SK-N-SH (cell line): Measurements from ENCODE around the gene SFRP2.

ENCODE experiments used
- CHD2 ChIP-seq: fragments of 150-350 bp; IDR thresholded peaks from 2 replicates; pipeline ENCODE4 v1.6.1; 2018; ENCODE audit warnings: low read length; ENCODE audit not compliant: partially characterized antibody
- CTCF ChIP-seq: fragments of 200-600 bp; sonication (generic); IDR thresholded peaks from 2 replicates; pipeline ENCODE4 v1.6.1; 2017; ENCODE audit warnings: antibody characterized with exemption, mild to moderate bottlenecking, moderate library complexity
- ELF1 ChIP-seq: IDR thresholded peaks from 2 replicates; pipeline ENCODE4 v1.4.0; 2012
- GATA2 ChIP-seq: sonication (generic); formaldehyde crosslinking; IDR thresholded peaks from 2 replicates; pipeline ENCODE4 v1.5.0; 2020; ENCODE audit warnings: mild to moderate bottlenecking, missing genetic modification reagents
- NFIC ChIP-seq: IDR thresholded peaks from 2 replicates; pipeline ENCODE4 v1.4.0; 2012; ENCODE audit warnings: borderline replicate concordance
- RAD21 ChIP-seq: IDR thresholded peaks from 2 replicates; pipeline ENCODE4 v1.6.1; 2012; ENCODE audit warnings: mild to moderate bottlenecking, low read length
- RCOR1 ChIP-seq: fragments of 150-350 bp; IDR thresholded peaks from 2 replicates; pipeline ENCODE4 v1.6.1; 2017; ENCODE audit warnings: antibody characterized with exemption, low read length
- SIN3A ChIP-seq: IDR thresholded peaks from 2 replicates; pipeline ENCODE4 v1.6.1; 2012; ENCODE audit warnings: low read depth, mild to moderate bottlenecking, low read length, moderate library complexity, borderline replicate concordance
- SMC3 ChIP-seq: IDR thresholded peaks from 2 replicates; pipeline ENCODE4 v1.6.1; 2012; ENCODE audit warnings: low read depth, low read length, improper control_type of control experiment
- ZBTB33 ChIP-seq: IDR thresholded peaks from 2 replicates; pipeline ENCODE4 v1.4.0; 2012; ENCODE audit warnings: low read depth, borderline replicate concordance
- TF ChIP-seq, protein P1 (sequence below): fragments of 150-350 bp; IDR thresholded peaks from 2 replicates; pipeline ENCODE4 v1.6.1; 2017; ENCODE audit warnings: antibody characterized with exemption, low read length, low read depth, borderline replicate concordance

- TF ChIP-seq RCOR1 (no peak), NFIC (no peak), SMC3 (no peak), RAD21 (no peak), CTCF (no peak), SIN3A (no peak), GATA2 (no peak), ELF1 (no peak), CHD2 (no peak), ZBTB33 (no peak)
- TF ChIP-seq, protein P1, sequence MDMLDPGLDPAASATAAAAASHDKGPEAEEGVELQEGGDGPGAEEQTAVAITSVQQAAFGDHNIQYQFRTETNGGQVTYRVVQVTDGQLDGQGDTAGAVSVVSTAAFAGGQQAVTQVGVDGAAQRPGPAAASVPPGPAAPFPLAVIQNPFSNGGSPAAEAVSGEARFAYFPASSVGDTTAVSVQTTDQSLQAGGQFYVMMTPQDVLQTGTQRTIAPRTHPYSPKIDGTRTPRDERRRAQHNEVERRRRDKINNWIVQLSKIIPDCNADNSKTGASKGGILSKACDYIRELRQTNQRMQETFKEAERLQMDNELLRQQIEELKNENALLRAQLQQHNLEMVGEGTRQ: no peak
These were observed 31.5 kb downstream of the SFRP2 start for GRCh38 chr4:153757407-153757806.
